ENCODE results near the gene NDNF. TPM values are rescaled to one million over a fixed set of nuclear protein-coding genes. Genes with fewer than 3 reads are reported as not detected.

NDNF gene
- total and polyA plus RNA-seq, 11 donors, result 2.8 to 11.2 (median 6.9) TPM

DNA sequence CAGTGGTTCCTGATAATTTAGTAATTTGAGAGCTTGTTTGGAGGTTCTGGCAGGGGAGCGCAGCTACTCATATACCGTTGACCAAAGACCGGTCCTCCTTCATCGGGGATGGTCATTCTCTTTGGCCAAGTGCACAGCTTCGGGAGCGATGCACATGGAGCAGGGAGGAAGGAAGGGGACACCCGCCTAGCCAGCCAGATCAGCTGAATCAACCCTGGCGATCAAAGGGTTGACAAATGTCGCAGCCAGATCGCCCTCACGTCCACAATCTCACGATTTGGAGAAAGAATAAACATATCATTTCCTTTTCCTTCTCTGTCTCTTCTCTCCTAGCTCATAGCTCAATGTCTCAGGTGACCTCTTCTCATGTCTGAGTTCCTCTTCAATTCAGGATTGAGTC is 11.1 kb downstream of the NDNF start:
- TF ChIP-seq, protein P1, sequence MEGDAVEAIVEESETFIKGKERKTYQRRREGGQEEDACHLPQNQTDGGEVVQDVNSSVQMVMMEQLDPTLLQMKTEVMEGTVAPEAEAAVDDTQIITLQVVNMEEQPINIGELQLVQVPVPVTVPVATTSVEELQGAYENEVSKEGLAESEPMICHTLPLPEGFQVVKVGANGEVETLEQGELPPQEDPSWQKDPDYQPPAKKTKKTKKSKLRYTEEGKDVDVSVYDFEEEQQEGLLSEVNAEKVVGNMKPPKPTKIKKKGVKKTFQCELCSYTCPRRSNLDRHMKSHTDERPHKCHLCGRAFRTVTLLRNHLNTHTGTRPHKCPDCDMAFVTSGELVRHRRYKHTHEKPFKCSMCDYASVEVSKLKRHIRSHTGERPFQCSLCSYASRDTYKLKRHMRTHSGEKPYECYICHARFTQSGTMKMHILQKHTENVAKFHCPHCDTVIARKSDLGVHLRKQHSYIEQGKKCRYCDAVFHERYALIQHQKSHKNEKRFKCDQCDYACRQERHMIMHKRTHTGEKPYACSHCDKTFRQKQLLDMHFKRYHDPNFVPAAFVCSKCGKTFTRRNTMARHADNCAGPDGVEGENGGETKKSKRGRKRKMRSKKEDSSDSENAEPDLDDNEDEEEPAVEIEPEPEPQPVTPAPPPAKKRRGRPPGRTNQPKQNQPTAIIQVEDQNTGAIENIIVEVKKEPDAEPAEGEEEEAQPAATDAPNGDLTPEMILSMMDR (IDR thresholded peaks at IDR 0.05), result no peak
- no peak for TF ChIP-seq POLR2A (IDR thresholded peaks at IDR 0.05)
- Histone ChIP-seq H3K4me3 (peak overlapping the region in 3 of 12 donors; percentile 10 to 18 (median 14)), H3K4me1 (peaks cover 0 to 45% (median 0%) of the 10 kb centered on the region in 12 donors), H3K27ac (peak overlapping the region in 9 of 12 donors; percentile 15 to 72 (median 40)), H3K9me3 (no peaks in the 10 kb centered on the region), H3K27me3 (peaks cover 0 to 9% (median 0%) of the 10 kb centered on the region in 9 donors), H3K36me3 (no peaks in the 10 kb centered on the region)
- ATAC-seq (no peak), DNase-seq (no peak)
- intact Hi-C loops (cut with DNase I), result no loop called here
- WGBS, 4 donors, result 62 to 78% (median 68%) methylated on average over 12 of the region's 12 CpGs

DNA sequence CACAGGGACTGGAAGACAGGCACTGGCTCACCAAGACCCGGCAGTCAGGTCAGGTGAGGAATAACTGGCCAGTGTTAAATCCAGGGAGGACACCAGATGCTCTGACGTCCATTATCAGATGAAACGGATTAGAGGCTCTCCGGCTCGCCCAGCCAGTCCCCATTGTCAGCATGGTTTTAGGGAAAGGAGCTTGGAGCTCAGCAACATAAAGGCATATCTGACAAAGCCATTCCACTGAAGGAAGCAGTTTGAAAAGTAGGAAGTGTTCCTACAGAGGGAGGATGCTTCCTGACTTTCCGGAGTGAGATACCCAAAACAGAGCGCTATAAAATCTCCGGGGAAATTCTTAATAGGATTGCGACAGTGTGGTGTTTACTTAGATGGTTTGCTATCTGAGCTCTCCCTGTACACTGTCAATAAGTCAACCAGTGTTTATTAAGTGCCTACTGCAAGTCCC is 14.8 kb downstream of the NDNF start:
- peak overlapping the region; percentile 31 to 83 (median 65) for H3K27ac ChIP-seq
- no peaks in the 10 kb centered on the region for H3K9me3 ChIP-seq
- TF ChIP-seq, protein P1 (IDR thresholded peaks at IDR 0.05), result no peak
- no peak for TF ChIP-seq POLR2A (IDR thresholded peaks at IDR 0.05)

DNA sequence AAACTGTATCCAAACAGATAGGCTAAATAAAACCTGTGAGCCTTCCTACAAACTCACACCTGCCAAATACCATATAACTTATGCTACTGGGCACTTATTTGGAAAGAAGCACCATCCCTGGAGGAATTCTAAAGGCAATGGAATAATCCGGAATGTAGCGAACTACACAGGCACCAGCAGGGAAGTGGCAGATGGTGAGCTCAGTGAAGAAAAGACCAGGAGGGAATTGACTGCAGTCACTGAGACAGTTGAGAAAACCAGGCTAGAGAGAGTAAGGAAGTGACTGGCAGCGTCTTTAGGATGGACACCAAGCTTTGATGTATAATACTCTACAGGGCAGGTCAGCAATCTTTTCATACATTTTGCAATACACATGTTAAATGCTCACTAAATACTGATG is 16.3 kb downstream of the NDNF start:
- intact Hi-C loops (cut with DNase I), result no loop called here
- whole genome bisulfite sequencing, 4 donors, result 91 to 97% (median 94%) methylated on average over 3 of the region's 3 CpGs
- H3K4me1 ChIP-seq, result peaks cover 0 to 19% (median 5%) of the 10 kb centered on the region in 12 donors
- no peak for DNase-seq
- no peak overlapping the region for H3K4me3 ChIP-seq
- peaks cover 0 to 9% (median 0%) of the 10 kb centered on the region in 9 donors for H3K27me3 ChIP-seq
- no peak for TF ChIP-seq POLR2A (IDR thresholded peaks at IDR 0.05)
- TF ChIP-seq, protein P1 (IDR thresholded peaks at IDR 0.05), result no peak
- ATAC-seq, result no peak
- H3K36me3 ChIP-seq, result no peaks in the 10 kb centered on the region
- peak overlapping the region in 2 of 12 donors; percentile 56 to 77 for H3K27ac ChIP-seq
- no peaks in the 10 kb centered on the region for H3K9me3 ChIP-seq

More for the DNA sequence above, 14.8 kb downstream of the NDNF start:
- Histone ChIP-seq H3K27me3 (peaks cover 0 to 9% (median 0%) of the 10 kb centered on the region in 9 donors), H3K36me3 (no peaks in the 10 kb centered on the region), H3K4me3 (no peak overlapping the region), H3K4me1 (peaks cover 0 to 29% (median 5%) of the 10 kb centered on the region in 12 donors)
- ATAC-seq, result peak; percentile 60 to 93 (median 79)
- intact Hi-C loops (cut with DNase I), result no loop called here
- 24 to 31% (median 29%) methylated on average over 9 of the region's 9 CpGs for WGBS, 4 donors
- DNase-seq, result peak in 4 of 5 donors; percentile 31 to 45 (median 35)

DNA sequence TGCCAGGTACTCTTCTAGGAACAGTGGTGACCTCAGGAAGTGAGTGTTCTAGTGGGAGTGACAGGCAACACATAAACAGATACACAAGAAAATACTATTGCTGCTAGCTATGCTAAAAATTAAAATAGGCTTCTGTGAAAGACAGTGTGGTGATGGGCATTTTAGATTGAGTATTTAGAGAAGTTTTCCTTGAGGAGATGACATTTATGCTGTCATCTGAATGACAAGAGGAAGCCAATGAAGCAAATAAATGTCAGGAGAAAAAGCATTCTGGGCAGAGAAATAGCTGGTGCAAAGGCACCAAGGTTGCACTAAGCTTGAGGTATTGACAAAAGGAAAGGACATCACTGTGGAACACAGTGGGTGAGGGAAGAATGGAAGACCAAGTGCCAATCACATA is 18.0 kb downstream of the NDNF start:
- peak overlapping the region in 4 of 12 donors; percentile 18 to 53 (median 25) for H3K27ac ChIP-seq
- peaks cover 0 to 27% (median 5%) of the 10 kb centered on the region in 12 donors for H3K4me1 ChIP-seq
- no peak for ATAC-seq
- no peaks in the 10 kb centered on the region for H3K36me3 ChIP-seq
- no peak overlapping the region for H3K4me3 ChIP-seq
- intact Hi-C loops (cut with DNase I), result no loop called here
- no peak for TF ChIP-seq POLR2A (IDR thresholded peaks at IDR 0.05)
- TF ChIP-seq, protein P1 (IDR thresholded peaks at IDR 0.05), result no peak
- no peak for DNase-seq
- peaks cover 0 to 9% (median 0%) of the 10 kb centered on the region in 9 donors for H3K27me3 ChIP-seq
- no peaks in the 10 kb centered on the region for H3K9me3 ChIP-seq

Measured in heart left ventricle (tissue), 16 donors.